Smooth muscle cell (in vitro differentiated cells): ENCODE results near the gene CACNA1A. TPM values are rescaled to one million over a fixed set of nuclear protein-coding genes. Genes with fewer than 3 reads are reported as not detected.

Experiments
- DNase-seq: peaks from one replicate; lab custom pipeline; 2025; ENCODE audit not compliant: unreplicated experiment; lab: John Stamatoyannopoulos, UW
- H2AFZ ChIP-seq: fragments of 200-600 bp; sonication (generic); 2 replicates; pipeline ENCODE4 v1.6.0; 2016; ENCODE audit warnings: antibody characterized with exemption, low read depth, mild to moderate bottlenecking
- H3F3A ChIP-seq: fragments of 200-600 bp; sonication (generic); 2 replicates; pipeline ENCODE4 v1.6.0; 2017; ENCODE audit warnings: antibody characterized with exemption, low read depth
- H3K27ac ChIP-seq: fragments of 200-600 bp; sonication (generic); 2 replicates; pipeline ENCODE4 v1.5.1; 2016; ENCODE audit warnings: low read depth, mild to moderate bottlenecking
- H3K27me3 ChIP-seq: fragments of 200-600 bp; sonication (generic); 2 replicates; pipeline ENCODE4 v1.6.1; 2016; ENCODE audit warnings: low read depth, mild to moderate bottlenecking
- H3K36me3 ChIP-seq: fragments of 200-600 bp; sonication (generic); 2 replicates; pipeline ENCODE4 v1.5.1; 2016; ENCODE audit warnings: low read depth
- H3K4me1 ChIP-seq: fragments of 200-600 bp; sonication (generic); 2 replicates; pipeline ENCODE4 v1.5.1; 2016; ENCODE audit warnings: low read depth
- H3K4me2 ChIP-seq: fragments of 200-600 bp; sonication (generic); 2 replicates; pipeline ENCODE4 v1.6.0; 2016; ENCODE audit warnings: mild to moderate bottlenecking
- H3K4me3 ChIP-seq: fragments of 200-600 bp; sonication (generic); 2 replicates; pipeline ENCODE4 v1.5.1; 2016; ENCODE audit warnings: mild to moderate bottlenecking
- H3K79me2 ChIP-seq: fragments of 200-600 bp; sonication (generic); 2 replicates; pipeline ENCODE4 v1.6.0; 2016; ENCODE audit warnings: low read depth, mild to moderate bottlenecking
- H3K9ac ChIP-seq: fragments of 200-600 bp; sonication (generic); 2 replicates; pipeline ENCODE4 v1.6.0; 2016; ENCODE audit warnings: low read depth
- H3K9me3 ChIP-seq: fragments of 200-600 bp; sonication (generic); replicated peaks from 2 replicates; pipeline ENCODE4 v1.5.1; 2016; ENCODE audit warnings: low read depth
- H4K20me1 ChIP-seq: fragments of 200-600 bp; sonication (generic); 2 replicates; pipeline ENCODE4 v1.6.0; 2016; ENCODE audit warnings: low read depth
- CTCF ChIP-seq: fragments of 200-600 bp; sonication (generic); IDR thresholded peaks from 2 replicates; pipeline ENCODE4 v1.5.1; 2017; ENCODE audit warnings: borderline replicate concordance, mild to moderate bottlenecking, antibody characterized with exemption; ENCODE audit not compliant: insufficient read depth, poor library complexity, severe bottlenecking
- WGBS: methylation state at CpG from one replicate; pipeline ENCODE4 v1.1.7; 2016; ENCODE audit warnings: low lambda C conversion rate; 5-methylcytosine and 5-hydroxymethylcytosine counted together
- polyA plus RNA-seq: library from polyadenylated mRNA; unstranded; fragments of >200 nt; fragmentation: Nextera tagmentation; extraction: Ambion mirVana; gene quantifications from 2 replicates; pipeline ENCODE4 v1.2.1, GENCODE V29; 2016
- total RNA-seq: library from RNA; depleted of rRNA; stranded (reverse); fragments of >200 nt; gene quantifications from 2 replicates; pipeline ENCODE4 v1.2.3, GENCODE V29; 2014

CACNA1A gene
- total and polyA plus RNA-seq, 2 experiments from 2014 or later, result 1.3 to 3.0 TPM

GRCh38 chr19:13314761-13315160 is 191.5 kb downstream of the CACNA1A start:
- H3K36me3 ChIP-seq, result no peaks in the 10 kb centered on the region
- WGBS, result 83% methylated on average over 3 of the region's 3 CpGs
- no peaks in the 10 kb centered on the region for H3F3A ChIP-seq
- DNase-seq, result no peak
- no peak overlapping the region for H3K9ac ChIP-seq
- no peak for TF ChIP-seq CTCF
- H3K4me1 ChIP-seq, result no peaks in the 10 kb centered on the region
- H3K27ac ChIP-seq, result no peak overlapping the region
- no peak overlapping the region for H3K4me3 ChIP-seq
- H3K4me2 ChIP-seq, result no peak overlapping the region
- H3K79me2 ChIP-seq, result no peaks in the 10 kb centered on the region
- H4K20me1 ChIP-seq, result no peaks in the 10 kb centered on the region
- no peaks in the 10 kb centered on the region for H3K27me3 ChIP-seq
- H2AFZ ChIP-seq, result no peak overlapping the region
- no peaks in the 10 kb centered on the region for H3K9me3 ChIP-seq

DNA sequence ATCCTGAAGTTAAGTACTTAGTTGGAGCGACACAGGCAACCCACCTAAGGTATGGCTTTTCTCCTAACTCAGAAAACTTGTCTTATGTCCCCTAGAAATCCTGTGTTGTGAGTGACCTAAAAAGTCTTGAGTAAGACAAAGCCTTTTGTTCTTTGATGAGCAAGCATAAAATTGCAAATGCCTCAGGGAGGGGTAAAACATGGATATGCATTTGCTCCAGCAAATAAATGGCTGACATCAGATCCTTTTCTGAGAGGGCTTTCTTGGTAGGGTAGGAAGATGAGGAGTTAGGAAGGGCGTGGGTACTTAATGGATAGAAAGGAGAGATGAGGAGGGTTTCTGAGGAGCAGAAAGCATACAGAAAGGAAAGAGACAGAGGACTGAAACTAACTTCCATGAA is 192.4 kb downstream of the CACNA1A start:
- no peak overlapping the region for H3K4me3 ChIP-seq
- no peak overlapping the region for H3K27ac ChIP-seq
- DNase-seq, result no peak
- no peak overlapping the region for H3K9ac ChIP-seq
- H2AFZ ChIP-seq, result no peak overlapping the region
- no peak for TF ChIP-seq CTCF
- H3K27me3 ChIP-seq, result no peaks in the 10 kb centered on the region
- H3K4me2 ChIP-seq, result no peak overlapping the region
- no peaks in the 10 kb centered on the region for H3F3A ChIP-seq
- no peaks in the 10 kb centered on the region for H3K9me3 ChIP-seq
- no peaks in the 10 kb centered on the region for H3K4me1 ChIP-seq
- 81% methylated on average over 2 of the region's 2 CpGs for WGBS
- no peaks in the 10 kb centered on the region for H3K79me2 ChIP-seq
- H4K20me1 ChIP-seq, result no peaks in the 10 kb centered on the region
- no peaks in the 10 kb centered on the region for H3K36me3 ChIP-seq

DNA sequence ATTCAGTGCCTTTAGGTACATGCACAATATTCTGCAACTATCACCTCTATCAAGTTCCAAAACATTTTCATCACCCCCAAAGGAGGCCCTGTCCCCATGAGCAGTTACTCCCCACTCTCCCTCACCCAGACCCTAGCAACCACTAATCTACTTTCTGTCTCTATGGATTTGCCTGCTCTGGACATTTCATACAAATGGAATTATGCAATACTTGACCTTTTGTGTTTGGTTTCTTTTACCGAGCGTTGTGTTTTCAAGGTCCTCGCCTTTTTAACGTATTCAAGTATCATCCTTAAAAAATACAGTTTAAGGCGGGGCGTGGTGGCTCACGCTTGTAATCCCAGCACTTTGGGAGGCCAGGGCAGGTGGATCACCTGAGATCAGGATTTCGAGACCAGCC is 196.4 kb downstream of the CACNA1A start:
- no peak for DNase-seq
- Histone ChIP-seq H3K4me1 (no peaks in the 10 kb centered on the region), H3K27ac (no peak overlapping the region), H3K79me2 (no peaks in the 10 kb centered on the region), H3K9me3 (no peaks in the 10 kb centered on the region), H3K36me3 (no peaks in the 10 kb centered on the region), H3K4me2 (no peak overlapping the region), H3K9ac (no peak overlapping the region), H4K20me1 (no peaks in the 10 kb centered on the region), H3F3A (no peaks in the 10 kb centered on the region), H3K4me3 (no peak overlapping the region), H3K27me3 (no peaks in the 10 kb centered on the region), H2AFZ (no peak overlapping the region)
- WGBS, result 90% methylated on average over 8 of the region's 8 CpGs
- TF ChIP-seq CTCF, result no peak

DNA sequence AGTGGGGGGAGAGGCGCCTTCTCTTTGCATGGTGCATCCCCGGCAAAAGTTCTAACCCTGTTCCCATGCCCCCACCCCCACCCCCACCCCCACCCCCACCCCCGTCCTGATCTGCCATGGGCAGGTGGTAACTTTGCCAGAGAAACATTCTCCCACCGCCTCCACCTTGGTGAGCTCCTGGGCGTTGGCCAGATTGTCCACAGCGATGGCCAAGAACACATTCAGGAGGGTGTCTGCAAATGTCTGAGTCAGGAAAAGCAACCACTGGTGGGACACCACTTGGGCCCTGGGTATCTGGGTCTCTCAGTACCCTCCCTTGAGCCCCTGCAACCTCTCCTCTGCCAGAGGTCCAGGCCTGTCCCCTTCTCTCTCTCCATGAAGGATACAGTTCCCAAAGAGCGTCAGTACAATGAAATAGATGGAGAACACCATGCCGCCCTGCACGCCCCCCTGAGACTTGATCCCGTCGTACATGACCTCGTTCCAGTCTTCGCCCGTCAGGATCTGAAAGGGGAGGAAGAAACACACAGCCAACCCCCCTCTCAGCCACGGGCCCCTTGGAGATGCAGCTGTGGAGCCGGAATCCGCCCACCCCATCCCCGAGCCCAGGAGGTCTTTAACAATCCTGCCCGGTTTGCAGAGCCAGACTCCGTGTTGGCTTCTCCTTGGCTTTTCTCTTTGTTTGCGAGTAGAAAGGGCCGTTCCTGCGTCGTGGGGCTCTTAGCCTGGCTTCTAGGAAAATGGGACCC is 202.7 kb downstream of the CACNA1A start:
- H3K9me3 ChIP-seq, result no peaks in the 10 kb centered on the region
- no peaks in the 10 kb centered on the region for H3K4me1 ChIP-seq
- no peaks in the 10 kb centered on the region for H3F3A ChIP-seq
- H2AFZ ChIP-seq, result no peak overlapping the region
- H3K9ac ChIP-seq, result no peak overlapping the region
- H3K27ac ChIP-seq, result no peak overlapping the region
- no peaks in the 10 kb centered on the region for H3K27me3 ChIP-seq
- 85% methylated on average over 24 of the region's 24 CpGs for WGBS
- H3K79me2 ChIP-seq, result no peaks in the 10 kb centered on the region
- no peak overlapping the region for H3K4me2 ChIP-seq
- no peaks in the 10 kb centered on the region for H3K36me3 ChIP-seq
- no peaks in the 10 kb centered on the region for H4K20me1 ChIP-seq
- TF ChIP-seq CTCF, result no peak
- DNase-seq, result no peak
- H3K4me3 ChIP-seq, result no peak overlapping the region
